ENCODE data around the gene SYVN1. TPM values are rescaled to one million over a fixed set of nuclear protein-coding genes. Genes with fewer than 3 reads are reported as not detected.

The SYVN1 gene
- total RNA-seq, 1 experiment from 2014 or later = 34.8 TPM

- Mint-ChIP-seq H3K36me3 (no peaks in the 10 kb centered on the region), H3K4me1 (no peaks in the 10 kb centered on the region), H3K27me3 (ENCODE audit: low read depth) (peaks cover 7% of the 10 kb centered on the region), H3K4me3 (no peak overlapping the region), H3K27ac (no peak overlapping the region), H3K9me3 (no peaks in the 10 kb centered on the region)
- ChIA-PET CTCF (no interaction called here), POLR2A (no interaction called here)
- ATAC-seq = no peak
- DNase-seq (ENCODE audit: low spot score) = no peak
- TF ChIP-seq IRF2 (CRISPR knock-in tag; IDR thresholded peaks at IDR 0.05; ENCODE audit: borderline replicate concordance, low read depth) (no peak), AR (CRISPR knock-in tag; IDR thresholded peaks at IDR 0.05) (no peak), GABPB1 (CRISPR knock-in tag; IDR thresholded peaks at IDR 0.05) (no peak), ERG (CRISPR knock-in tag; IDR thresholded peaks at IDR 0.05) (no peak), CTCF (IDR thresholded peaks at IDR 0.05) (no peak), FOXP1 (CRISPR knock-in tag; IDR thresholded peaks at IDR 0.05; ENCODE audit: borderline replicate concordance) (no peak)
Measured at GRCh38 chr11:65159012-65159411, 24.7 kb upstream of the SYVN1 start.

- Mint-ChIP-seq H3K4me3 (no peak overlapping the region), H3K36me3 (no peaks in the 10 kb centered on the region), H3K27me3 (ENCODE audit: low read depth) (peaks cover 21% of the 10 kb centered on the region), H3K9me3 (no peaks in the 10 kb centered on the region), H3K27ac (no peak overlapping the region), H3K4me1 (no peaks in the 10 kb centered on the region)
- TF ChIP-seq ZNF263 (CRISPR knock-in tag; IDR thresholded peaks at IDR 0.05; ENCODE audit: low read depth) (no peak), TEAD4 (CRISPR knock-in tag; IDR thresholded peaks at IDR 0.05) (no peak), NR3C1 (CRISPR knock-in tag; conservative IDR thresholded peaks at IDR 0.05; ENCODE audit: low read depth) (no peak), MLX (CRISPR knock-in tag; IDR thresholded peaks at IDR 0.05) (no peak), ZNF423 (CRISPR knock-in tag; IDR thresholded peaks at IDR 0.05) (no peak), CTCF (IDR thresholded peaks at IDR 0.05) (no peak), JAZF1 (CRISPR knock-in tag; IDR thresholded peaks at IDR 0.05) (no peak), IRF1 (CRISPR knock-in tag; IDR thresholded peaks at IDR 0.05) (no peak), ZNF512 (CRISPR knock-in tag; IDR thresholded peaks at IDR 0.05; ENCODE audit: borderline replicate concordance) (no peak), NR1H2 (CRISPR knock-in tag; IDR thresholded peaks at IDR 0.05) (no peak), ZNF532 (CRISPR knock-in tag; IDR thresholded peaks at IDR 0.05; ENCODE audit: borderline replicate concordance) (no peak), ZNF671 (CRISPR knock-in tag; IDR thresholded peaks at IDR 0.05) (no peak), CBFB (CRISPR knock-in tag; IDR thresholded peaks at IDR 0.05; ENCODE audit: low read depth) (no peak)
- ATAC-seq (no peak), DNase-seq (ENCODE audit: low spot score) (no peak)
- POLR2A ChIA-PET = no interaction called here
- CTCF ChIA-PET = interaction anchor here (0.7 kb wide), 2 partner anchors 333 to 815 kb away, joined by 3 to 4 read pairs; no protein-coding TSS in a partner anchor
Measured at GRCh38 chr11:65157336-65157735, 23.0 kb upstream of the SYVN1 start.
